H1 (cell line): ENCODE data around the gene POC1B.

Experiments
- ATF3 ChIP-seq: IDR thresholded peaks from 2 replicates; pipeline ENCODE4 v1.6.1; 2011; ENCODE audit warnings: low read depth, mild to moderate bottlenecking, low read length; ENCODE audit not compliant: insufficient read depth
- BACH1 ChIP-seq: IDR thresholded peaks from 2 replicates; pipeline ENCODE4 v1.6.1; 2012; ENCODE audit warnings: low read length, improper control_type of control experiment
- CTCF ChIP-seq, 3 experiments: IDR thresholded peaks; 1 replicate in 2 of 3; 2 replicates in 1 of 3; pipeline versions ENCODE4 v1.5.1 to v1.6.1; 2011; ENCODE audit warnings: low read length in 3 of 3, mild to moderate bottlenecking in 3 of 3, inconsistent platforms in 2 of 3, low read depth in 1 of 3, moderate library complexity in 1 of 3; ENCODE audit not compliant: insufficient read depth in 1 of 3; ENCODE audit errors: control extremely low read depth in 1 of 3
- PHF8 ChIP-seq: fragments of 200-600 bp; sonication (generic); conservative IDR thresholded peaks from 2 replicates; pipeline ENCODE4 v1.7.1; 2012; ENCODE audit warnings: low read depth, mild to moderate bottlenecking, inconsistent platforms, low read length, moderate library complexity
- POLR2A ChIP-seq, 2 experiments: IDR thresholded peaks; 1 replicate in 1 of 2; 2 replicates in 1 of 2; pipeline ENCODE4 v1.6.1; 2011; ENCODE audit warnings: low read depth in 2 of 2, low read length in 2 of 2, mild to moderate bottlenecking in 2 of 2; ENCODE audit errors: control extremely low read depth in 1 of 2
- POLR2AphosphoS5 ChIP-seq: IDR thresholded peaks from 2 replicates; pipeline ENCODE4 v1.6.1; 2011; ENCODE audit warnings: low read depth, low read length
- RAD21 ChIP-seq, 2 experiments: IDR thresholded peaks in 1 of 2; conservative IDR thresholded peaks in 1 of 2; 2 replicates each; pipeline ENCODE4 v1.6.1; 2011; ENCODE audit warnings: low read depth in 2 of 2, low read length in 2 of 2, improper control_type of control experiment in 1 of 2, inconsistent platforms in 1 of 2, mild to moderate bottlenecking in 1 of 2, moderate library complexity in 1 of 2
- TAF1 ChIP-seq: IDR thresholded peaks from 2 replicates; pipeline ENCODE4 v1.6.1; 2011; ENCODE audit warnings: mild to moderate bottlenecking, low read depth, low read length
- TBP ChIP-seq: IDR thresholded peaks from 2 replicates; pipeline ENCODE4 v1.6.1; 2011; ENCODE audit warnings: low read depth, low read length, improper control_type of control experiment
- TF ChIP-seq, protein P1 (sequence below): IDR thresholded peaks from 2 replicates; pipeline ENCODE4 v1.6.1; 2012; ENCODE audit warnings: inconsistent platforms

- no peak for TF ChIP-seq TAF1
- no peak for TF ChIP-seq CTCF (IDR thresholded peaks at IDR 0.05; ENCODE audit: control extremely low read depth in 1 of 3, insufficient read depth in 1 of 3, low read depth in 1 of 3, low read length in 3 of 3)
- no peak for TF ChIP-seq BACH1
- TF ChIP-seq POLR2A (IDR thresholded peaks at IDR 0.05; ENCODE audit: control extremely low read depth in 1 of 2, low read depth in 2 of 2, low read length in 2 of 2): no peak
- TF ChIP-seq PHF8: no peak
- TF ChIP-seq RAD21 (IDR thresholded peaks at IDR 0.05 in 1 of 2, conservative IDR thresholded peaks at IDR 0.05 in 1 of 2; ENCODE audit: low read depth in 2 of 2, low read length in 2 of 2): no peak
- TF ChIP-seq POLR2AphosphoS5: no peak
- TF ChIP-seq ATF3: no peak
- TF ChIP-seq TBP: no peak
- TF ChIP-seq, protein P1, sequence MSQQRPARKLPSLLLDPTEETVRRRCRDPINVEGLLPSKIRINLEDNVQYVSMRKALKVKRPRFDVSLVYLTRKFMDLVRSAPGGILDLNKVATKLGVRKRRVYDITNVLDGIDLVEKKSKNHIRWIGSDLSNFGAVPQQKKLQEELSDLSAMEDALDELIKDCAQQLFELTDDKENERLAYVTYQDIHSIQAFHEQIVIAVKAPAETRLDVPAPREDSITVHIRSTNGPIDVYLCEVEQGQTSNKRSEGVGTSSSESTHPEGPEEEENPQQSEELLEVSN: no peak
These were observed 56.5 kb downstream of the POC1B start for GRCh38 chr12:89469361-89469760.
